ENCODE measurements around the gene MYO1B. TPM values are rescaled to one million over a fixed set of nuclear protein-coding genes. Genes with fewer than 3 reads are reported as not detected.

The MYO1B gene
- total RNA-seq, 1 experiment from 2014 or later, result 93.0 TPM

- Histone ChIP-seq H3K27me3 (ENCODE audit: low read length) (no peaks in the 10 kb centered on the region), H3K36me3 (ENCODE audit: low read depth, low read length) (0 out of 2 replicates have a peak, but pooled peaks cover under 1% of the 10 kb centered on the region), H3K27ac (ENCODE audit: low read length) (peak overlapping the region; percentile 16; the same call in 1 of the 2 replicates), H4K20me1 (ENCODE audit: low read length) (no peaks in the 10 kb centered on the region), H3F3A (ENCODE audit: low read length, unreplicated experiment) (no peaks in the 10 kb centered on the region), H3K4me3 (ENCODE audit: low read length) (no peak overlapping the region), H3K9me2 (replicated peaks; ENCODE audit: low read length) (no peaks in the 10 kb centered on the region; the same call in 1 of the 2 replicates), H2AFZ (ENCODE audit: low read length) (no peak overlapping the region), H3K9ac (ENCODE audit: low read length) (no peak overlapping the region), H3K9me3 (ENCODE audit: low read length) (no peaks in the 10 kb centered on the region), H3K4me2 (ENCODE audit: low read length) (no peak overlapping the region), H3K4me1 (ENCODE audit: insufficient read depth, low read length) (peaks cover 34% of the 10 kb centered on the region), H3K79me2 (ENCODE audit: low read length) (peaks cover 93% of the 10 kb centered on the region)
- no peak for TF ChIP-seq EZH2 (IDR thresholded peaks at IDR 0.05; ENCODE audit: low read length, unreplicated experiment)
- TF ChIP-seq EZH2phosphoT487 (IDR thresholded peaks at IDR 0.05; ENCODE audit: borderline replicate concordance, low read length), result no peak
- TF ChIP-seq CTCF (conservative IDR thresholded peaks at IDR 0.05; ENCODE audit: low read depth, low read length), result no peak
- no TSS peak for BruUV-seq (replicated peaks)
- intact Hi-C loops (cut with micrococcal nuclease), result no loop called here
- ATAC-seq (peak; percentile 34), DNase-seq (no peak)
- ChIA-PET POLR2A (ENCODE audit: unreplicated experiment) (interaction anchor here (0.6 kb wide), 2 partner anchors 153 to 492 kb away, joined by 4 to 9 read pairs; no protein-coding TSS in a partner anchor), CTCF (no interaction called here)
Measured at GRCh38 chr2:191318037-191318728, 73.0 kb downstream of the MYO1B start.

GRCh38 chr2:191318729-191319078 is 73.5 kb downstream of the MYO1B start:
- Histone ChIP-seq H4K20me1 (ENCODE audit: low read length) (no peaks in the 10 kb centered on the region), H2AFZ (ENCODE audit: low read length) (no peak overlapping the region), H3K4me1 (ENCODE audit: insufficient read depth, low read length) (peaks cover 34% of the 10 kb centered on the region), H3K9me2 (replicated peaks; ENCODE audit: low read length) (no peaks in the 10 kb centered on the region; the same call in 1 of the 2 replicates), H3K4me3 (ENCODE audit: low read length) (no peak overlapping the region), H3K9ac (ENCODE audit: low read length) (no peak overlapping the region), H3K9me3 (ENCODE audit: low read length) (no peaks in the 10 kb centered on the region), H3K4me2 (ENCODE audit: low read length) (0 out of 2 replicates have a peak overlapping the region, but pooled peaks have one; percentile 8), H3K27ac (ENCODE audit: low read length) (peak overlapping the region; percentile 16), H3F3A (ENCODE audit: low read length, unreplicated experiment) (no peaks in the 10 kb centered on the region), H3K36me3 (ENCODE audit: low read depth, low read length) (peaks cover 5% of the 10 kb centered on the region; the same call in 1 of the 2 replicates), H3K79me2 (ENCODE audit: low read length) (peaks cover 96% of the 10 kb centered on the region), H3K27me3 (ENCODE audit: low read length) (no peaks in the 10 kb centered on the region)
- ATAC-seq (peak; percentile 82), DNase-seq (peak; percentile 62)
- intact Hi-C loops (cut with micrococcal nuclease), result no loop called here
- no TSS peak for BruUV-seq (replicated peaks)
- no peak for TF ChIP-seq EZH2 (IDR thresholded peaks at IDR 0.05; ENCODE audit: low read length, unreplicated experiment)
- TF ChIP-seq EZH2phosphoT487 (IDR thresholded peaks at IDR 0.05; ENCODE audit: borderline replicate concordance, low read length), result no peak
- TF ChIP-seq CTCF (conservative IDR thresholded peaks at IDR 0.05; ENCODE audit: low read depth, low read length), result no peak
- POLR2A ChIA-PET (ENCODE audit: unreplicated experiment), result interaction anchor here (0.6 kb wide), 1 partner anchor 493 kb away, joined by 4 read pairs; no protein-coding TSS in a partner anchor
- CTCF ChIA-PET, result no interaction called here

DNA sequence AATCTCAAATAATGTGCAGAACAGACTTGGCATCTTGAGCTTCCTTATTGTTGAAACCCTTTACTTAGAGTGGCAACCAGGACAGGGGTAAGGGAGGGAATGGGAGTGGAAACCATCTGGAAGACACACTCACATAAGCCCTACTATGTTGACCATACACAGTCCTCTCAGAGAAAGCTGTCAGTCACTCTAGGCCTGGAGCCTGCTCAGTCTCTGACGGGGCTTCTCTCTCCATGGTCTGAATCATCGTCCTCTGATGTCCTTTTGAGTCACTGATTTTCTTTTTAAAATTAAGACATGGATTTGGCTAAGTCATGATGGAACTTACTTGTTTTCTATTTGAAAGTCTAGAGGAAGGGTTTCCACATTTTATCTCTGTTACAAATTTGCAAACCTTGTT is 74.0 kb downstream of the MYO1B start:
- Histone ChIP-seq H3K9me2 (replicated peaks; ENCODE audit: low read length) (no peaks in the 10 kb centered on the region; the same call in 1 of the 2 replicates), H2AFZ (ENCODE audit: low read length) (no peak overlapping the region), H3K9me3 (ENCODE audit: low read length) (no peaks in the 10 kb centered on the region), H4K20me1 (ENCODE audit: low read length) (no peaks in the 10 kb centered on the region), H3K4me3 (ENCODE audit: low read length) (no peak overlapping the region), H3K79me2 (ENCODE audit: low read length) (peaks cover 96% of the 10 kb centered on the region), H3K27ac (ENCODE audit: low read length) (peak overlapping the region; percentile 54), H3K27me3 (ENCODE audit: low read length) (no peaks in the 10 kb centered on the region), H3K4me2 (ENCODE audit: low read length) (peak overlapping the region; percentile 38; the same call in 1 of the 2 replicates), H3K36me3 (ENCODE audit: low read depth, low read length) (peaks cover 10% of the 10 kb centered on the region; the same call in 1 of the 2 replicates), H3K9ac (ENCODE audit: low read length) (no peak overlapping the region), H3K4me1 (ENCODE audit: insufficient read depth, low read length) (peaks cover 34% of the 10 kb centered on the region), H3F3A (ENCODE audit: low read length, unreplicated experiment) (no peaks in the 10 kb centered on the region)
- ATAC-seq (peak; percentile 87), DNase-seq (peak; percentile 77)
- POLR2A ChIA-PET (ENCODE audit: unreplicated experiment), result no interaction called here
- CTCF ChIA-PET, result interaction anchor here (0.5 kb wide), 1 partner anchor 26 kb away, joined by 3 read pairs; no protein-coding TSS in a partner anchor
- no peak for TF ChIP-seq CTCF (conservative IDR thresholded peaks at IDR 0.05; ENCODE audit: low read depth, low read length)
- no peak for TF ChIP-seq EZH2phosphoT487 (IDR thresholded peaks at IDR 0.05; ENCODE audit: borderline replicate concordance, low read length)
- no peak for TF ChIP-seq EZH2 (IDR thresholded peaks at IDR 0.05; ENCODE audit: low read length, unreplicated experiment)
- intact Hi-C loops (cut with micrococcal nuclease), result no loop called here
- BruUV-seq (replicated peaks), result no TSS peak

All from PC-3 (cell line).